Adipocyte (in vitro differentiated cells): ENCODE data around the gene RAB23.

Experiments
- DNase-seq: peaks from one replicate; pipeline ENCODE4 v3.0.0-alpha.2; 2015; ENCODE audit warnings: low read depth
- H3K27me3 ChIP-seq: replicated peaks from 2 replicates; pipeline ENCODE4 v1.7.0; 2013; ENCODE audit warnings: mild to moderate bottlenecking, low read length, moderate library complexity; ENCODE audit not compliant: control insufficient read depth, insufficient read depth
- H3K36me3 ChIP-seq: 2 replicates; pipeline ENCODE4 v1.7.0; 2013; ENCODE audit warnings: low read length, mild to moderate bottlenecking, moderate library complexity; ENCODE audit not compliant: control insufficient read depth, insufficient read depth, severe bottlenecking
- H3K4me1 ChIP-seq: 2 replicates; pipeline ENCODE4 v1.7.0; 2013; ENCODE audit warnings: mild to moderate bottlenecking, low read length, moderate library complexity; ENCODE audit not compliant: control insufficient read depth, insufficient read depth
- H3K4me3 ChIP-seq: 2 replicates; pipeline ENCODE4 v1.7.0; 2013; ENCODE audit warnings: mild to moderate bottlenecking, low read length, moderate library complexity
- H3K9ac ChIP-seq: 2 replicates; pipeline ENCODE4 v1.7.0; 2013; ENCODE audit warnings: mild to moderate bottlenecking, low read length, moderate library complexity
- H3K9me3 ChIP-seq: 2 replicates; pipeline ENCODE4 v1.7.0; 2013; ENCODE audit warnings: mild to moderate bottlenecking, low read length, moderate library complexity; ENCODE audit not compliant: control insufficient read depth

Gene RAB23

GRCh38 chr6:57207872-57208271 is 14.2 kb downstream of the RAB23 start:
- H3K36me3 ChIP-seq, result no peaks in the 10 kb centered on the region
- H3K27me3 ChIP-seq, result no peaks in the 10 kb centered on the region
- H3K4me1 ChIP-seq, result peaks cover 10% of the 10 kb centered on the region
- no peak overlapping the region for H3K9ac ChIP-seq
- DNase-seq, result no peak
- H3K4me3 ChIP-seq, result no peak overlapping the region
- no peaks in the 10 kb centered on the region for H3K9me3 ChIP-seq

GRCh38 chr6:57207141-57207540 is 15.0 kb downstream of the RAB23 start:
- H3K4me1 ChIP-seq, result peaks cover 14% of the 10 kb centered on the region

GRCh38 chr6:57205550-57206328 is 16.4 kb downstream of the RAB23 start:
- Histone ChIP-seq H3K9ac (no peak overlapping the region), H3K4me1 (peaks cover 23% of the 10 kb centered on the region), H3K36me3 (no peaks in the 10 kb centered on the region), H3K9me3 (no peaks in the 10 kb centered on the region), H3K4me3 (no peak overlapping the region), H3K27me3 (no peaks in the 10 kb centered on the region)
- no peak for DNase-seq

More at GRCh38 chr6:57207141-57207540, 15.0 kb downstream of the RAB23 start:
- H3K27me3 ChIP-seq, result no peaks in the 10 kb centered on the region
- no peak overlapping the region for H3K4me3 ChIP-seq
- no peak overlapping the region for H3K9ac ChIP-seq
- H3K36me3 ChIP-seq, result no peaks in the 10 kb centered on the region
- no peaks in the 10 kb centered on the region for H3K9me3 ChIP-seq
- peak; percentile 38 for DNase-seq

- H3K27me3 ChIP-seq, result no peaks in the 10 kb centered on the region
- H3K9ac ChIP-seq, result no peak overlapping the region
- no peak for DNase-seq
- no peaks in the 10 kb centered on the region for H3K36me3 ChIP-seq
- no peaks in the 10 kb centered on the region for H3K9me3 ChIP-seq
- no peak overlapping the region for H3K4me3 ChIP-seq
- H3K4me1 ChIP-seq, result peaks cover 18% of the 10 kb centered on the region
Observed at GRCh38 chr6:57201718-57202117, 20.4 kb downstream of the RAB23 start.

GRCh38 chr6:57198926-57199636 is 23.0 kb downstream of the RAB23 start:
- Histone ChIP-seq H3K9me3 (no peaks in the 10 kb centered on the region), H3K4me1 (peaks cover 17% of the 10 kb centered on the region), H3K4me3 (no peak overlapping the region), H3K9ac (no peak overlapping the region), H3K36me3 (no peaks in the 10 kb centered on the region), H3K27me3 (no peaks in the 10 kb centered on the region)
- DNase-seq, result peak; percentile 36

- H3K4me1 ChIP-seq, result peaks cover 14% of the 10 kb centered on the region
- H3K4me3 ChIP-seq, result no peak overlapping the region
- H3K27me3 ChIP-seq, result no peaks in the 10 kb centered on the region
- peaks cover 4% of the 10 kb centered on the region for H3K36me3 ChIP-seq
- no peak overlapping the region for H3K9ac ChIP-seq
- H3K9me3 ChIP-seq, result no peaks in the 10 kb centered on the region
- DNase-seq, result no peak
Observed at GRCh38 chr6:57195457-57195856, 26.6 kb downstream of the RAB23 start.

GRCh38 chr6:57193177-57193576 is 28.9 kb downstream of the RAB23 start:
- Histone ChIP-seq H3K36me3 (peaks cover 14% of the 10 kb centered on the region), H3K9ac (no peak overlapping the region), H3K27me3 (no peaks in the 10 kb centered on the region), H3K4me1 (peaks cover 14% of the 10 kb centered on the region), H3K4me3 (no peak overlapping the region), H3K9me3 (no peaks in the 10 kb centered on the region)
- peak; percentile 74 for DNase-seq

- Histone ChIP-seq H3K4me1 (peaks cover 14% of the 10 kb centered on the region), H3K36me3 (peaks cover 29% of the 10 kb centered on the region), H3K9me3 (no peaks in the 10 kb centered on the region), H3K27me3 (no peaks in the 10 kb centered on the region), H3K4me3 (no peak overlapping the region), H3K9ac (no peak overlapping the region)
- peak; percentile 86 for DNase-seq
Observed at GRCh38 chr6:57190140-57190539, 32.0 kb downstream of the RAB23 start.

GRCh38 chr6:57183336-57183735 is 38.8 kb downstream of the RAB23 start:
- no peak for DNase-seq
- peaks cover 9% of the 10 kb centered on the region for H3K4me1 ChIP-seq
- peaks cover 49% of the 10 kb centered on the region for H3K36me3 ChIP-seq
- H3K27me3 ChIP-seq, result no peaks in the 10 kb centered on the region
- no peaks in the 10 kb centered on the region for H3K9me3 ChIP-seq
- no peak overlapping the region for H3K4me3 ChIP-seq
- H3K9ac ChIP-seq, result no peak overlapping the region

- Histone ChIP-seq H3K9ac (no peak overlapping the region), H3K4me3 (no peak overlapping the region), H3K36me3 (peaks cover 42% of the 10 kb centered on the region), H3K9me3 (no peaks in the 10 kb centered on the region), H3K27me3 (no peaks in the 10 kb centered on the region), H3K4me1 (peaks cover 20% of the 10 kb centered on the region)
- no peak for DNase-seq
Observed at GRCh38 chr6:57182017-57182432, 40.1 kb downstream of the RAB23 start.

- H3K36me3 ChIP-seq, result peaks cover 38% of the 10 kb centered on the region
- H3K9me3 ChIP-seq, result no peaks in the 10 kb centered on the region
- H3K9ac ChIP-seq, result no peak overlapping the region
- no peak for DNase-seq
- H3K4me1 ChIP-seq, result peaks cover 20% of the 10 kb centered on the region
- H3K4me3 ChIP-seq, result no peak overlapping the region
- H3K27me3 ChIP-seq, result no peaks in the 10 kb centered on the region
Observed at GRCh38 chr6:57180596-57180995, 41.5 kb downstream of the RAB23 start.
